CD14-positive monocyte (primary cell): ENCODE data around the gene PRXL2B. TPM values are rescaled to one million over a fixed set of nuclear protein-coding genes. Genes with fewer than 3 reads are reported as not detected.

Experiments
- DNase-seq, 3 donors: peaks; one replicate each; pipeline ENCODE4 v3.0.0-alpha.2; 2011 to 2022
- H2AFZ ChIP-seq: 2 replicates; pipeline ENCODE4 v1.6.0; 2012; ENCODE audit warnings: mild to moderate bottlenecking, low read depth, low read length, inconsistent platforms; ENCODE audit not compliant: insufficient read depth, poor library complexity, severe bottlenecking
- H3K27ac ChIP-seq, 2 donors: 1 replicate in 1 of 2; 2 replicates in 1 of 2; pipeline ENCODE4 v1.5.1; 2012 to 2013; ENCODE audit warnings: low read length in 2 of 2, control low read depth in 1 of 2, inconsistent platforms in 1 of 2, low read depth in 1 of 2, mild to moderate bottlenecking in 1 of 2
- H3K27me3 ChIP-seq, 2 donors: one replicate each; pipeline versions ENCODE4 v1.6.0 to v1.6.1; 2011 to 2013; ENCODE audit warnings: low read length in 2 of 2; ENCODE audit not compliant: control insufficient read depth in 2 of 2, insufficient read depth in 2 of 2
- H3K36me3 ChIP-seq, 2 donors: replicated peaks in 1 of 2; 1 replicate in 1 of 2; 2 replicates in 1 of 2; pipeline versions ENCODE4 v1.5.1 to v1.6.1; 2012 to 2013; ENCODE audit warnings: low read length in 2 of 2, control low read depth in 1 of 2, inconsistent platforms in 1 of 2, mild to moderate bottlenecking in 1 of 2; ENCODE audit not compliant: insufficient read depth in 2 of 2, control insufficient read depth in 1 of 2
- H3K4me1 ChIP-seq, 2 donors: 1 replicate in 1 of 2; 2 replicates in 1 of 2; pipeline versions ENCODE4 v1.5.1 to v1.6.1; 2012 to 2013; ENCODE audit warnings: low read length in 2 of 2, control low read depth in 1 of 2, inconsistent platforms in 1 of 2, mild to moderate bottlenecking in 1 of 2, moderate library complexity in 1 of 2; ENCODE audit not compliant: insufficient read depth in 2 of 2, control insufficient read depth in 1 of 2
- H3K4me2 ChIP-seq: replicated peaks from 2 replicates; pipeline ENCODE3; 2012; ENCODE audit warnings: low read length, moderate library complexity, mild to moderate bottlenecking; ENCODE audit not compliant: poor library complexity, severe bottlenecking; ENCODE audit errors: extremely low read depth
- H3K4me3 ChIP-seq, 3 experiments: fragments of 200-600 bp in 1 of 3; sonication (generic) in 1 of 3; replicated peaks in 1 of 3; 1 replicate in 2 of 3; 2 replicates in 1 of 3; pipeline ENCODE4 v1.5.1; 2011 to 2013; ENCODE audit warnings: low read length in 3 of 3, mild to moderate bottlenecking in 3 of 3, control low read depth in 2 of 3, low read depth in 2 of 3, inconsistent platforms in 1 of 3, moderate library complexity in 1 of 3
- H3K79me2 ChIP-seq: 2 replicates; pipeline ENCODE4 v1.6.0; 2012; ENCODE audit warnings: mild to moderate bottlenecking, control low read depth, inconsistent platforms, low read length, moderate library complexity; ENCODE audit not compliant: insufficient read depth
- H3K9ac ChIP-seq: 2 replicates; pipeline ENCODE4 v1.6.0; 2017; ENCODE audit warnings: low read length, mild to moderate bottlenecking; ENCODE audit not compliant: insufficient read depth, poor library complexity, severe bottlenecking
- H3K9me3 ChIP-seq, 2 donors: replicated peaks in 1 of 2; 1 replicate in 1 of 2; 2 replicates in 1 of 2; pipeline versions ENCODE4 v1.5.1 to v1.6.1; 2012 to 2013; ENCODE audit warnings: low read length in 2 of 2, control low read depth in 1 of 2; ENCODE audit not compliant: control insufficient read depth in 1 of 2, insufficient read depth in 1 of 2
- H4K20me1 ChIP-seq: 2 replicates; pipeline ENCODE4 v1.6.0; 2012; ENCODE audit warnings: mild to moderate bottlenecking, low read length, control low read depth, moderate library complexity; ENCODE audit not compliant: insufficient read depth
- H3K27ac Mint-ChIP-seq, 7 donors: one replicate each; pipeline ENCODE4 v1.8.0; 2020; ENCODE audit warnings: mild to moderate bottlenecking in 7 of 7, mixed read lengths in 7 of 7, moderate library complexity in 6 of 7, inconsistent platforms in 2 of 7
- H3K27me3 Mint-ChIP-seq, 3 donors: one replicate each; pipeline ENCODE4 v1.8.0; 2021 to 2022; ENCODE audit warnings: low read depth in 3 of 3, mild to moderate bottlenecking in 3 of 3, mixed read lengths in 3 of 3, moderate library complexity in 3 of 3, inconsistent platforms in 1 of 3
- H3K36me3 Mint-ChIP-seq, 2 donors: one replicate each; pipeline ENCODE4 v1.8.0; 2020; ENCODE audit warnings: mixed read lengths in 2 of 2, inconsistent platforms in 1 of 2, mild to moderate bottlenecking in 1 of 2
- H3K4me1 Mint-ChIP-seq: one replicate; pipeline ENCODE4 v1.8.0; 2020; ENCODE audit warnings: mild to moderate bottlenecking, mixed read lengths
- H3K4me3 Mint-ChIP-seq, 2 donors: one replicate each; pipeline ENCODE4 v1.8.0; 2020; ENCODE audit warnings: mild to moderate bottlenecking in 2 of 2, mixed read lengths in 2 of 2, moderate library complexity in 1 of 2
- H3K9me3 Mint-ChIP-seq, 7 donors: one replicate each; pipeline ENCODE4 v1.8.0; 2020 to 2022; ENCODE audit warnings: mixed read lengths in 7 of 7, mild to moderate bottlenecking in 6 of 7, moderate library complexity in 6 of 7, inconsistent platforms in 2 of 7
- CTCF ChIP-seq: fragments of 200-600 bp; IDR thresholded peaks from one replicate; pipeline ENCODE4 v1.8.0; 2022; ENCODE audit warnings: antibody characterized with exemption, mild to moderate bottlenecking
- WGBS: methylation state at CpG from one replicate; pipeline ENCODE4 v1.1.5; 2013; ENCODE audit warnings: missing lambda C conversion rate; ENCODE audit not compliant: insufficient coverage; 5-methylcytosine and 5-hydroxymethylcytosine counted together
- intact Hi-C, 2 donors: fragments of 100-400 bp; cut with micrococcal nuclease; formaldehyde crosslinking; loops; one replicate each; pipeline versions ENCODE4 v1.15.0 to v1.15.1; 2023
- polyA plus RNA-seq, 3 donors: library from polyadenylated mRNA; depleted of rRNA in 1 of 3; unstranded in 2 of 3; stranded (reverse) in 1 of 3; fragments of 300-500 nt in 2 of 3; fragments of >200 nt in 1 of 3; fragmentation: Illumina TruSeq in 2 of 3; gene quantifications; 1 replicate in 2 of 3; 2 replicates in 1 of 3; pipeline ENCODE4 v1.2.3, GENCODE V29; 2012 to 2021

The PRXL2B gene
- polyA plus RNA-seq, 3 donors, result 3.6 to 8.8 (median 6.0) TPM

GRCh38 chr1:2603521-2604155, 17.1 kb downstream of the PRXL2B start:
- Mint-ChIP-seq H3K36me3 (no peaks in the 10 kb centered on the region), H3K4me3 (no peak overlapping the region), H3K9me3 (peaks cover 0 to 5% (median 2%) of the 10 kb centered on the region in 7 donors), H3K27ac (peak overlapping the region in 1 of 7 donors; percentile 45), H3K27me3 (peaks cover 0 to 13% (median 7%) of the 10 kb centered on the region in 3 donors), H3K4me1 (no peaks in the 10 kb centered on the region)
- Histone ChIP-seq H3K4me1 (no peaks in the 10 kb centered on the region), H3K27ac (no peak overlapping the region), H3K4me2 (no peak overlapping the region), H3K4me3 (no peak overlapping the region), H2AFZ (no peak overlapping the region), H3K9ac (no peak overlapping the region), H3K27me3 (no peaks in the 10 kb centered on the region), H3K36me3 (no peaks in the 10 kb centered on the region), H3K79me2 (no peaks in the 10 kb centered on the region), H4K20me1 (no peaks in the 10 kb centered on the region), H3K9me3 (no peaks in the 10 kb centered on the region)
- WGBS, result 90% methylated on average over 24 of the region's 25 CpGs
- no peak for TF ChIP-seq CTCF
- no peak for DNase-seq
- intact Hi-C loops, result no loop called here

- Histone ChIP-seq H3K4me2 (no peak overlapping the region), H3K36me3 (no peaks in the 10 kb centered on the region), H4K20me1 (no peaks in the 10 kb centered on the region), H3K4me1 (no peaks in the 10 kb centered on the region), H3K9ac (no peak overlapping the region), H3K4me3 (no peak overlapping the region), H3K27ac (no peak overlapping the region), H3K9me3 (no peaks in the 10 kb centered on the region), H2AFZ (no peak overlapping the region), H3K27me3 (no peaks in the 10 kb centered on the region), H3K79me2 (no peaks in the 10 kb centered on the region)
- H3K27me3 Mint-ChIP-seq, result peaks cover 0 to 12% (median 7%) of the 10 kb centered on the region in 3 donors
- intact Hi-C loops, result no loop called here
- no peaks in the 10 kb centered on the region for H3K4me1 Mint-ChIP-seq
- H3K27ac Mint-ChIP-seq, result no peak overlapping the region
- no peak for TF ChIP-seq CTCF
- H3K4me3 Mint-ChIP-seq, result no peak overlapping the region
- 91% methylated on average over 19 of the region's 19 CpGs for WGBS
- H3K9me3 Mint-ChIP-seq, result peaks cover 0 to 3% (median 0%) of the 10 kb centered on the region in 7 donors
- H3K36me3 Mint-ChIP-seq, result no peaks in the 10 kb centered on the region
- no peak for DNase-seq
Measured at GRCh38 chr1:2604156-2604843, 17.7 kb downstream of the PRXL2B start.
